Esophagus (tissue), 2 donors: Measurements from ENCODE around the gene ANK3. TPM values are rescaled to one million over a fixed set of nuclear protein-coding genes. Genes with fewer than 3 reads are reported as not detected.

ENCODE experiments used
- H3K27ac ChIP-seq, 2 donors: one replicate each; pipeline ENCODE4 v1.5.1; 2013; ENCODE audit warnings: low read depth in 2 of 2, mild to moderate bottlenecking in 2 of 2, inconsistent platforms in 1 of 2, low read length in 1 of 2, moderate library complexity in 1 of 2
- H3K27me3 ChIP-seq, 2 donors: one replicate each; pipeline ENCODE4 v1.6.1; 2013; ENCODE audit warnings: low read length in 2 of 2, control low read depth in 1 of 2, mild to moderate bottlenecking in 1 of 2; ENCODE audit not compliant: insufficient read depth in 2 of 2, control insufficient read depth in 1 of 2
- H3K36me3 ChIP-seq, 2 donors: one replicate each; pipeline ENCODE4 v1.6.1; 2013; ENCODE audit warnings: low read length in 1 of 2; ENCODE audit not compliant: control insufficient read depth in 2 of 2, insufficient read depth in 2 of 2
- H3K4me1 ChIP-seq, 2 donors: one replicate each; pipeline ENCODE4 v1.6.1; 2013; ENCODE audit warnings: low read length in 1 of 2; ENCODE audit not compliant: control insufficient read depth in 2 of 2, insufficient read depth in 2 of 2
- H3K4me3 ChIP-seq, 2 donors: one replicate each; pipeline ENCODE4 v1.5.1; 2013; ENCODE audit warnings: low read length in 2 of 2, mild to moderate bottlenecking in 2 of 2, low read depth in 1 of 2, moderate library complexity in 1 of 2
- H3K9me3 ChIP-seq, 2 donors: one replicate each; pipeline ENCODE4 v1.6.1; 2013; ENCODE audit warnings: mild to moderate bottlenecking in 2 of 2, low read depth in 1 of 2, low read length in 1 of 2, moderate library complexity in 1 of 2; ENCODE audit not compliant: control insufficient read depth in 2 of 2, insufficient read depth in 1 of 2
- WGBS, 2 donors: extraction: QIAGEN DNeasy Blood & Tissue Kit; methylation state at CpG; one replicate each; pipeline ENCODE4 v1.1.7; 2013; 5-methylcytosine and 5-hydroxymethylcytosine counted together
- polyA plus RNA-seq, 2 donors: library from polyadenylated mRNA; stranded (reverse); fragments of 200-250 nt; gene quantifications; one replicate each; pipeline ENCODE4 v1.2.3, GENCODE V29; 2013
- donor health status: healthy with polysubstance abuse.
- donor health status: Bipolar disorder and iron deficiency.

The ANK3 gene
- polyA plus RNA-seq, 2 donors: 6.9 to 7.8 TPM

DNA sequence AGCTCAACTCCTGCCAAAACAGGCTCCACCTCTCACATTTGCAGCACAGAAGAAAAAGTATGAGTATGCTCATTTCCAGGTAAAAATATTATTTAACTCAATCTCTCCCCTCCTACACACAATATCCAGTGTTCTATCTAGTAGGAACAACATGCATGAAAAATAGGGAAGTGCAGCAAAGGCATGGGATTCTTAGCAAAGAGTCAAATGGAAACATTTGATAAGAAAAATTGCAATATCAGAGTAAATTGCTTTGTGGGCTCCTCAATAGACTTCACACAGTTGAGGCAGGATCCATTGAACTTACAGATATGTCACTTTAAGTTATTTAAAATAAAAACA, 150.9 kb downstream of the ANK3 start:
- H3K27ac ChIP-seq: no peak overlapping the region
- H3K36me3 ChIP-seq: no peaks in the 10 kb centered on the region
- H3K4me3 ChIP-seq: no peak overlapping the region

DNA sequence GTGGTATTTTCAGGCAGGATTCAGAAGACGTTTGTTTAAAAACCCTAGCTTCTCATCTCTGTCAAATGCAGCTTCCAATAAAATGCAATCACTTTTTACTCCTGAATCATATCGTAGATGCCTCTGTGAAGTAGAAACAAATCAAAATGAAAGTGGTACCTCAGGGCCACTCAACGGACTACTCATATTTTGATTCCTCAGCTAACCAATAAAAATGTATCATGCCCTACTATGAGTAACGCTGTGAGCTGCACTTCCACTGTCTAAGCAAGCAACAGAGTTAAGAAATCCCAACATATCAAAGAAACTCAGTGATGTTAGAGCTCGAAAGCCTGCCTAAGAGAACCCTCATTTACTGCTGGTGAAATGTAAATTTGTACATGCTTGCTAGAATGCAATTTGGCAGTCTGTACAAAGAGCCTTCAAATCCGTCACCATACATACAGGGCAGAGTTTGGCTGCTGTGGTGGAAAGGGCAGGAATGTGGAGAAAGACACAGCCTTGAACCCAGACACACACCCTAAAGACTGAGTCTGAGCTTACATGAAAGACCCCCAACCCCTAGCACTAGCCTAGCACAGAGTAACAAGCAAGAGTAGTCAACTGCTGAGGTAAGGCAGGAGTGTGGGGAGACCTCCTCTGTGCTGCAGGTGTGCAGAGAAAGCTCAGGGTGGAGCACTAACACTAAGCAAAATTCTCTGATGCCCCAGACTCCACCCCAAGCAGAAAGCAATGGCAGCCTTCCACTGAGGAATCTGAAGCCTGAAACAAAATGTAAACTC, 151.5 kb downstream of the ANK3 start:
- Histone ChIP-seq H3K27ac (no peak overlapping the region), H3K9me3 (no peaks in the 10 kb centered on the region), H3K4me1 (no peaks in the 10 kb centered on the region), H3K4me3 (no peak overlapping the region), H3K36me3 (no peaks in the 10 kb centered on the region), H3K27me3 (no peaks in the 10 kb centered on the region)
- WGBS, 2 donors: 55 to 63% methylated on average over 6 of the region's 6 CpGs

More for the DNA sequence above, 150.9 kb downstream of the ANK3 start:
- no peaks in the 10 kb centered on the region for H3K4me1 ChIP-seq
- no peaks in the 10 kb centered on the region for H3K9me3 ChIP-seq
- H3K27me3 ChIP-seq: no peaks in the 10 kb centered on the region

DNA sequence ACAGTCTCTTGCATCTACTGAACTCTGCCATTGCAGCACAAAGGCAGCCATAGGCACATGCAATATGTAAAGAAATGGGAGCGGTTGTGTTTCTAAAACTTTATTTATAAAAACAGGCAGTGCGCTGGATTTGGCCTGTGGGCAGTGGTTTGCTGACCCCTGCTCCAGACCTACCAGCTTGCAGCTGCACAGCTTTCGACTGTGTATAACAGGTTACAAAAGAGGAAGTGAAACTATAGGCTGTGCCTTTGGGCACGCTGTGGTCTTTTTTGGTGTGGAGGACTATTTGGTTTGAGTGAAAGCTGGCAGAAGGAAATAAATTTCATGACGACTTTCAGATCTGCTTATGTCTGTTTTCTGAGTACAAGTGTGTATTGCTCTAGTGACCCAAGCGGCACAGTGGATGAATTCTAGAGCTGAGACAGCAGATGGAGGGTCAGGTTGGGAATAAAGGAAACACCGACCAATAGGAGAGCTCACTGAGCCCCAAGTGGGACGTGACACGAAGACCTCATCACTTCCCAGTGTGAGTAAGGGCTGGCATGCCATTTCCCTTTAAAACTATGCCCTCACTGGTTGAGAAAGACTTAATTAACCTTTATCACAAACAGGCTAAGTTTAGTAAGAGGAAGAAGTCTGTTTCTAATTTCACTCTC, 152.7 kb downstream of the ANK3 start:
- 73 to 74% methylated on average over 9 of the region's 9 CpGs for WGBS, 2 donors
- no peak overlapping the region for H3K27ac ChIP-seq
- H3K4me1 ChIP-seq: no peaks in the 10 kb centered on the region
- no peaks in the 10 kb centered on the region for H3K27me3 ChIP-seq
- no peaks in the 10 kb centered on the region for H3K9me3 ChIP-seq
- H3K4me3 ChIP-seq: no peak overlapping the region
- no peaks in the 10 kb centered on the region for H3K36me3 ChIP-seq

DNA sequence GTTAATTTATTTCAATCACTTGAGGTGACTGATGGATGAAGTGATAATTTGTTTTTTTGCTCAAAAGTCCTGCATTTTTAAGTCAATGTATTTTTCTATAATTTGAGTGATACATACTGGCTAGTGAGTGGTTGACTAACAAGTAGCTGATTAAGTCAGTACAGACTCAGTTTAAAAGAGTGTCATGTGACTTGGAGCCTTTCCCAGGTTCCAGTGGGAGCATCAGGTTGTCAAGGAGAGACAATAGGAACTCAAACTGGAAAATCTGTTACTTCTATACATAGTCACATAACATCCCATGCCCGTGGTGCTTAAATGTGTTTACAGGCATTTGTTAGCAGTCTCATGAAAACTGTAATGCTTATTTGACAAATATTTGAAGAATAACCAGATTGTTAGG, 154.7 kb downstream of the ANK3 start:
- no peak overlapping the region for H3K27ac ChIP-seq
- WGBS, 2 donors: 28 to 44% methylated on average over 1 of the region's 1 CpG

DNA sequence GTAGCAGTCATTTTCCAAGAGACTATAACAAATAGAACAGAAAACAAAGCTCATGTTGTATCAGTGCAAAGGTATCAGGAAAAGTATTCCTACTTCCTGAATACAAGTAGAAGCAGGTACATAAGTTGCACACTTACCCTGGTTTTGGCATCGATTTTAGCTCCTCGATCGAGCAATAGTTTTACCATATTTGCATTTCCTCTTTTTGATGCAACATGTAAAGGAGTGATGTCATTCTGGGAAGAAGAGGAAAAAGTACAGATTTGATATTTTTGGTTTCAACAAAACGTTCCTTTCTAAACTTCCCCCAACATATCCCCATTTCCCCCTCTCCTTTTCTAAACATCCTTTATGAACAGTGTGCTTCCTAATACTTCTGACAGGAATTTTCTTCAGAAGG, 155.1 kb downstream of the ANK3 start:
- 66 to 72% methylated on average over 4 of the region's 4 CpGs for WGBS, 2 donors

More for the DNA sequence above, 154.7 kb downstream of the ANK3 start:
- H3K27me3 ChIP-seq: no peaks in the 10 kb centered on the region
- H3K4me1 ChIP-seq: no peaks in the 10 kb centered on the region
- no peaks in the 10 kb centered on the region for H3K36me3 ChIP-seq
- H3K4me3 ChIP-seq: no peak overlapping the region
- H3K9me3 ChIP-seq: no peaks in the 10 kb centered on the region

DNA sequence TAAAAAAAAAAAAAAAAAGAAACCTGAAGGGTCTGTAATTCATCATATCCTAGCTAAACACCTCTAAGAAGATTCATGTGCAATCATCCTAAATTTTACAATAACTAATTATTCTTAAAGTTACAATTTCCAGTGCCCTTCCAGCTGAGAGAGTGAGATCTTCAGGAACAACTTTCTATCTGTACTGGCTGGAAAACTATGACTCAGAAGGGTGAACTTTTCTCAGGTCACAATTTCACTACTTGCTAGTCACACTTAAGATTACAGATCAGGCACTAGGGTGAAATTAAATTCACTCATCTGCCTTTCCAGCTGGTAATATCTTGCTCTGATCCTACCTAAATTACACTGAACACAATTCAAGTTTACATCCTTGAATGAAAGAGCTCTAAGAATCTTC, 158.8 kb downstream of the ANK3 start:
- no peak overlapping the region for H3K4me3 ChIP-seq
- no peaks in the 10 kb centered on the region for H3K9me3 ChIP-seq
- no peaks in the 10 kb centered on the region for H3K36me3 ChIP-seq
- H3K27me3 ChIP-seq: no peaks in the 10 kb centered on the region
- H3K4me1 ChIP-seq: no peaks in the 10 kb centered on the region
- no peak overlapping the region for H3K27ac ChIP-seq

More for the DNA sequence above, 155.1 kb downstream of the ANK3 start:
- H3K27me3 ChIP-seq: no peaks in the 10 kb centered on the region
- H3K9me3 ChIP-seq: no peaks in the 10 kb centered on the region
- no peak overlapping the region for H3K27ac ChIP-seq
- no peaks in the 10 kb centered on the region for H3K4me1 ChIP-seq
- H3K36me3 ChIP-seq: no peaks in the 10 kb centered on the region
- no peak overlapping the region for H3K4me3 ChIP-seq

DNA sequence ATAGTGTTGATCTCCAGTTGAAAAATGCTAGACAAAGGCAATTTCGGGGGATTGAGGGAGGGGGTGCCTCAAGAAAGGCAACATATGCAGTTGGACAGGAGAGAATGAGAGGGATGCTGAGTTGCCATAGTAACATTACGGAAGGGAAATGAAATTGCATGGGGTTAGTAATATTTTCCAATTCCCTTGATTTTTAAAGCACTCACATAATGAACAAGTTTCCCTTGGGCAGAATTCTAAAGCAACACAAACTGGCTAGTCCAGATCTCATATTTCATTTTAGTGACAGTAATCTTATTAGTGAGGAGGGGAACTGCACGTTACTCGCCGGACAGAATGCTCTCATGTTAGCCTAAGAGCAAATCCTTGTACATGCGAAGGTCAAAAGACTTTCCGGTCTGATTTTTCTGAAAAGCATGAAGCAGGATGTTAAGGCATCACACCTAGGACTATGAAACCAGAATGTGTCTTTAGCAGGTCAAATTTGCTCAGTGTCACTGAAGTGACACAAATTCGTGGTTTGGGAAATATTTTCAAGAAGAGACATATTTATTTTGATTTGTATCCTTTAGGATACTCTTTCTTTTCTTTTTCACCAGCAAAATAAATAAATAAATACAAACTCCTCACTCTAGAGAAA, 165.5 kb downstream of the ANK3 start:
- H3K4me1 ChIP-seq: no peaks in the 10 kb centered on the region
- H3K4me3 ChIP-seq: no peak overlapping the region
- H3K9me3 ChIP-seq: no peaks in the 10 kb centered on the region
- no peaks in the 10 kb centered on the region for H3K36me3 ChIP-seq
- no peak overlapping the region for H3K27ac ChIP-seq
- WGBS, 2 donors: 84 to 86% methylated on average over 8 of the region's 8 CpGs
- H3K27me3 ChIP-seq: no peaks in the 10 kb centered on the region

DNA sequence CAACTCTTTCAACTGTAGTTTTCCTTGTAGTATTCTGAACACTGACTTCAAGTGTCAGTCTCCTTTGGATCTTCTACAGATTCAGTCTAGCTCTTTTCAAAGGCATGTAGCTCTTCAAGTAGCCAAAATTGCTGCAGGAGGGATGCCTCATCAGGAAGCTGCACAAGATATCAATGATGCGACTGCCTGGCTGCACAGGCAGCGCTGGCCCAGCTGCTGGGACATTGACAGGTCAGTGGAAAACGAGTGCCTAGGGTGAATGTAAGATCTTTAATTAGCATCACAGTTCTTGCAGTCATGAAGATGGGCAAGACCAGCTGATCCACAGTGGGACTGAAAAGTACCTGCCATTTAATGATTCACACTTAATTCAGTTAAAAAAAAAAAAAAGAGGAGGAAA, 167.6 kb downstream of the ANK3 start:
- Histone ChIP-seq H3K9me3 (no peaks in the 10 kb centered on the region), H3K4me1 (no peaks in the 10 kb centered on the region), H3K36me3 (no peaks in the 10 kb centered on the region), H3K4me3 (no peak overlapping the region), H3K27ac (no peak overlapping the region), H3K27me3 (no peaks in the 10 kb centered on the region)
- WGBS, 2 donors: 70 to 78% methylated on average over 3 of the region's 3 CpGs

DNA sequence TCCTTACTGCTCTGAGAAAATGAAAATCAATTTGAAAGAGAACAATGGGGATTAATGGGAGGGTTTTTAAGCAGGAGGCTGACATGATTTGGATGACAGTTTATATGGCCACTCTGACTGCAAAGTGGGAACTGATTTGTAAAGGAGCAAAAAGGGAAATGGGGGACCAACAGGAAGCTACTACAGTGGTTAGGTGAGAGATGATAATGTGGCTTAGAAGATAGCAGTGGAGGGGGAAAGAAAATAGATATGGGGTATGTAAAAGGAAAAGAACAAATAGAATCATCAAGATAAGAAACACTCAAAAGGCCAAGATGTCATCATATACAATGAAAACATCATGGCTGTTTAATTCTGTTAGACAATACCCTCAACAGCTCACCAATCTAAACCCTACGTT, 177.5 kb downstream of the ANK3 start:
- Histone ChIP-seq H3K4me3 (no peak overlapping the region), H3K36me3 (peaks cover 0 to 2% of the 10 kb centered on the region in 2 donors), H3K27me3 (no peaks in the 10 kb centered on the region), H3K4me1 (no peaks in the 10 kb centered on the region), H3K27ac (no peak overlapping the region), H3K9me3 (no peaks in the 10 kb centered on the region)
- WGBS, 2 donors: 85 to 87% methylated on average over 1 of the region's 1 CpG
